ENCODE data around the gene BSDC1. TPM values are rescaled to one million over a fixed set of nuclear protein-coding genes. Genes with fewer than 3 reads are reported as not detected.
"Not testable (repeated sequence)": the region's sequence is repeated elsewhere in the genome, so short reads cannot be mapped to it uniquely, and the experiment has no call there.

The BSDC1 gene
- total RNA-seq, 2 experiments from 2014 or later = 39.8 to 43.3 TPM

- DNase-seq (no peak), ATAC-seq (no peak)
- CTCF ChIA-PET = no interaction called here
- H3K4me3 Mint-ChIP-seq = no peak overlapping the region
- H3K27me3 Mint-ChIP-seq = peaks cover 5% of the 10 kb centered on the region
- H3K27ac Mint-ChIP-seq = no peak overlapping the region
- no peaks in the 10 kb centered on the region for H3K36me3 Mint-ChIP-seq
- H3K4me1 Mint-ChIP-seq = peaks cover 2% of the 10 kb centered on the region
- H3K9me3 Mint-ChIP-seq (ENCODE audit: low read depth) = no peaks in the 10 kb centered on the region
Observed at GRCh38 chr1:32406629-32407111, 12.4 kb upstream of the BSDC1 start.

- peaks cover 2% of the 10 kb centered on the region for H3K4me1 Mint-ChIP-seq
Observed at GRCh38 chr1:32405672-32406467, 11.6 kb upstream of the BSDC1 start.

GRCh38 chr1:32404946-32405345 is 10.7 kb upstream of the BSDC1 start:
- Mint-ChIP-seq H3K27me3 (no peaks in the 10 kb centered on the region), H3K4me1 (peaks cover 2% of the 10 kb centered on the region), H3K36me3 (no peaks in the 10 kb centered on the region), H3K9me3 (ENCODE audit: low read depth) (no peaks in the 10 kb centered on the region), H3K4me3 (no peak overlapping the region), H3K27ac (no peak overlapping the region)
- DNase-seq (no peak), ATAC-seq (no peak)
- CTCF ChIA-PET = interaction anchor here (0.8 to 1.3 kb wide), 2 partner anchors 9 to 294 kb away, joined by 3 to 6 read pairs; no protein-coding TSS in a partner anchor

More at GRCh38 chr1:32405672-32406467, 11.6 kb upstream of the BSDC1 start:
- no peaks in the 10 kb centered on the region for H3K36me3 Mint-ChIP-seq
- CTCF ChIA-PET = interaction anchor here (0.6 kb wide), 1 partner anchor 114 kb away, joined by 3 read pairs; no protein-coding TSS in a partner anchor
- no peak overlapping the region for H3K27ac Mint-ChIP-seq
- no peaks in the 10 kb centered on the region for H3K9me3 Mint-ChIP-seq (ENCODE audit: low read depth)
- no peak overlapping the region for H3K4me3 Mint-ChIP-seq
- no peak for DNase-seq
- no peaks in the 10 kb centered on the region for H3K27me3 Mint-ChIP-seq
- ATAC-seq = no peak

- CTCF ChIA-PET = interaction anchor here (0.7 to 3.6 kb wide), 32 partner anchors 10 to 897 kb away, joined by 3 to 32 read pairs (median 4); partner anchors contain the start of gene TMEM39B
- ATAC-seq (peak; percentile 78), DNase-seq (peak; percentile 63)
- Mint-ChIP-seq H3K27ac (no peak overlapping the region), H3K36me3 (no peaks in the 10 kb centered on the region), H3K9me3 (ENCODE audit: low read depth) (no peaks in the 10 kb centered on the region), H3K4me3 (no peak overlapping the region), H3K27me3 (no peaks in the 10 kb centered on the region), H3K4me1 (no peaks in the 10 kb centered on the region)
Observed at GRCh38 chr1:32400876-32401631, 6.8 kb upstream of the BSDC1 start.

- no peak overlapping the region for H3K27ac Mint-ChIP-seq
- no peak for ATAC-seq
- H3K27me3 Mint-ChIP-seq = no peaks in the 10 kb centered on the region
Observed at GRCh38 chr1:32399843-32400242, 5.6 kb upstream of the BSDC1 start.

GRCh38 chr1:32398401-32398800 is 4.2 kb upstream of the BSDC1 start:
- CTCF ChIA-PET = interaction anchor here (1.5 kb wide), 1 partner anchor 198 kb away, joined by 4 read pairs; the partner anchor contains the start of gene CCDC28B
- Mint-ChIP-seq H3K4me1 (peaks cover 16% of the 10 kb centered on the region), H3K4me3 (no peak overlapping the region), H3K36me3 (peaks cover 2% of the 10 kb centered on the region), H3K27ac (no peak overlapping the region), H3K9me3 (ENCODE audit: low read depth) (no peaks in the 10 kb centered on the region), H3K27me3 (no peaks in the 10 kb centered on the region)
- ATAC-seq = no peak
- DNase-seq = no peak

More at GRCh38 chr1:32399843-32400242, 5.6 kb upstream of the BSDC1 start:
- no peak overlapping the region for H3K4me3 Mint-ChIP-seq
- H3K9me3 Mint-ChIP-seq (ENCODE audit: low read depth) = no peaks in the 10 kb centered on the region
- H3K36me3 Mint-ChIP-seq = no peaks in the 10 kb centered on the region
- peaks cover 7% of the 10 kb centered on the region for H3K4me1 Mint-ChIP-seq
- no peak for DNase-seq
- CTCF ChIA-PET = interaction anchor here (1.0 to 3.6 kb wide), 12 partner anchors 9 to 349 kb away, joined by 3 to 32 read pairs (median 3); no protein-coding TSS in a partner anchor

- ATAC-seq; CTCF ChIA-PET; DNase-seq; H3K27ac Mint-ChIP-seq; H3K36me3 Mint-ChIP-seq; H3K27me3 Mint-ChIP-seq; H3K9me3 Mint-ChIP-seq (ENCODE audit: low read depth); H3K4me3 Mint-ChIP-seq: not testable (repeated sequence)
- H3K4me1 Mint-ChIP-seq = peaks cover 28% of the 10 kb centered on the region
Observed at GRCh38 chr1:32396524-32396923, 2.3 kb upstream of the BSDC1 start.

GRCh38 chr1:32394890-32395432 is 720 bp upstream of the BSDC1 start:
- peaks cover 2% of the 10 kb centered on the region for H3K36me3 Mint-ChIP-seq
- ATAC-seq (no peak), DNase-seq (no peak)
- CTCF ChIA-PET = interaction anchor here (0.6 to 1.6 kb wide), 14 partner anchors 11 to 317 kb away, joined by 3 to 6 read pairs (median 3); partner anchors contain the start of gene FAM167B
- H3K4me3 Mint-ChIP-seq = peak overlapping the region; percentile 96
- peak overlapping the region; percentile 99 for H3K27ac Mint-ChIP-seq
- no peaks in the 10 kb centered on the region for H3K9me3 Mint-ChIP-seq (ENCODE audit: low read depth)
- no peaks in the 10 kb centered on the region for H3K27me3 Mint-ChIP-seq
- H3K4me1 Mint-ChIP-seq = peaks cover 28% of the 10 kb centered on the region

GRCh38 chr1:32393832-32394140 is 455 bp downstream of the BSDC1 start:
- DNase-seq (no peak), ATAC-seq (peak; percentile 20)
- peaks cover 28% of the 10 kb centered on the region for H3K4me1 Mint-ChIP-seq
- no peaks in the 10 kb centered on the region for H3K27me3 Mint-ChIP-seq
- CTCF ChIA-PET = interaction anchor here (0.6 to 1.7 kb wide), 13 partner anchors 11 to 320 kb away, joined by 3 to 6 read pairs (median 3); partner anchors contain the start of gene FAM167B
- H3K4me3 Mint-ChIP-seq = peak overlapping the region; percentile 96
- peaks cover 2% of the 10 kb centered on the region for H3K36me3 Mint-ChIP-seq
- no peaks in the 10 kb centered on the region for H3K9me3 Mint-ChIP-seq (ENCODE audit: low read depth)
- H3K27ac Mint-ChIP-seq = peak overlapping the region; percentile 99

GRCh38 chr1:32393136-32393535 is 1.1 kb downstream of the BSDC1 start:
- Mint-ChIP-seq H3K9me3 (ENCODE audit: low read depth) (no peaks in the 10 kb centered on the region), H3K27ac (peak overlapping the region; percentile 99), H3K36me3 (peaks cover 2% of the 10 kb centered on the region), H3K27me3 (no peaks in the 10 kb centered on the region), H3K4me1 (peaks cover 28% of the 10 kb centered on the region), H3K4me3 (peak overlapping the region; percentile 96)
- CTCF ChIA-PET = interaction anchor here (0.6 to 1.7 kb wide), 2 partner anchors 10 to 319 kb away, joined by 3 to 4 read pairs; no protein-coding TSS in a partner anchor
- no peak for ATAC-seq
- DNase-seq = no peak

GRCh38 chr1:32392325-32392724 is 1.9 kb downstream of the BSDC1 start:
- CTCF ChIA-PET = interaction anchor here (4.8 kb wide), 1 partner anchor 8 kb away, joined by 20 read pairs; no protein-coding TSS in a partner anchor
- DNase-seq = no peak
- no peak for ATAC-seq
- peaks cover 28% of the 10 kb centered on the region for H3K4me1 Mint-ChIP-seq
- H3K9me3 Mint-ChIP-seq (ENCODE audit: low read depth) = no peaks in the 10 kb centered on the region
- H3K4me3 Mint-ChIP-seq = no peak overlapping the region
- H3K27ac Mint-ChIP-seq = peak overlapping the region; percentile 14
- H3K36me3 Mint-ChIP-seq = peaks cover 2% of the 10 kb centered on the region
- H3K27me3 Mint-ChIP-seq = no peaks in the 10 kb centered on the region

- ATAC-seq = no peak
- H3K27ac Mint-ChIP-seq = no peak overlapping the region
- H3K4me1 Mint-ChIP-seq = peaks cover 28% of the 10 kb centered on the region
- no peaks in the 10 kb centered on the region for H3K27me3 Mint-ChIP-seq
- H3K9me3 Mint-ChIP-seq (ENCODE audit: low read depth) = no peaks in the 10 kb centered on the region
- CTCF ChIA-PET = interaction anchor here (0.6 to 4.8 kb wide), 2 partner anchors 10 to 130 kb away, joined by 3 to 20 read pairs; no protein-coding TSS in a partner anchor
- peaks cover 5% of the 10 kb centered on the region for H3K36me3 Mint-ChIP-seq
- H3K4me3 Mint-ChIP-seq = no peak overlapping the region
- no peak for DNase-seq
Observed at GRCh38 chr1:32390904-32391870, 3.1 kb downstream of the BSDC1 start.
